Psoas muscle (tissue), 8 donors: ENCODE measurements around the gene LY6G6F. TPM values are rescaled to one million over a fixed set of nuclear protein-coding genes. Genes with fewer than 3 reads are reported as not detected.

Experiments
- ATAC-seq, 4 donors: fragments of 200-7000 bp; cut with Tn5 transposase; one replicate each; pipeline ENCODE4 v1.9.1; 2020; ENCODE audit warnings: moderate library complexity in 3 of 4, mild to moderate bottlenecking in 2 of 4
- DNase-seq, 2 donors: peaks; one replicate each; pipeline ENCODE4 v3.0.0-alpha.2; 2020
- H3K27ac ChIP-seq: fragments of 200-600 bp; one replicate; pipeline ENCODE4 v1.8.0; 2022
- H3K27me3 ChIP-seq, 3 donors: fragments of 200-600 bp in 1 of 3; one replicate each; pipeline versions ENCODE4 v1.6.1 to v1.8.0; 2013 to 2022; ENCODE audit warnings: low read length in 2 of 3, mild to moderate bottlenecking in 2 of 3, moderate library complexity in 1 of 3; ENCODE audit not compliant: insufficient read depth in 3 of 3
- H3K36me3 ChIP-seq, 2 donors: fragments of 200-600 bp in 1 of 2; one replicate each; pipeline versions ENCODE4 v1.6.1 to v1.8.0; 2013 to 2022; ENCODE audit warnings: low read depth in 1 of 2, mild to moderate bottlenecking in 1 of 2, moderate library complexity in 1 of 2; ENCODE audit not compliant: insufficient read depth in 1 of 2
- H3K4me1 ChIP-seq: fragments of 200-600 bp; one replicate; pipeline ENCODE4 v1.8.0; 2022
- H3K4me3 ChIP-seq: fragments of 200-600 bp; one replicate; pipeline ENCODE4 v1.8.0; 2022; ENCODE audit warnings: mild to moderate bottlenecking
- H3K9me3 ChIP-seq: fragments of 200-600 bp; one replicate; pipeline ENCODE4 v1.8.0; 2022
- CTCF ChIP-seq: fragments of 200-600 bp; IDR thresholded peaks from one replicate; pipeline ENCODE4 v1.8.0; 2022; ENCODE audit warnings: antibody characterized with exemption
- WGBS, 3 donors: extraction: QIAGEN DNeasy Blood & Tissue Kit; methylation state at CpG; one replicate each; pipeline versions ENCODE4 v1.1.6 to v1.1.7; 2013; 5-methylcytosine and 5-hydroxymethylcytosine counted together
- intact Hi-C, 2 donors: fragments of 100-400 bp; cut with DNase I; formaldehyde crosslinking; loops; one replicate each; pipeline versions ENCODE4 v1.11.0 to v1.14.2; 2022
- polyA plus RNA-seq, 3 donors: library from polyadenylated mRNA; stranded (reverse); fragments of 200-250 nt; gene quantifications; one replicate each; pipeline ENCODE4 v1.2.3, GENCODE V29; 2013
- total RNA-seq, 4 donors: library from RNA; stranded (reverse); fragmentation: NEBNext Ultra II Directional in 2 of 4; extraction: Animal tissue kit (Norgen Biotek cat#: 25700) in 2 of 4; gene quantifications; one replicate each; pipeline versions ENCODE4 v1.2.1 to v1.2.4, GENCODE V29; 2021 to 2023
- donor health status: healthy with polysubstance abuse.
- donor health status: DM: no; HTN: no; CAD: no; lungs with moderate emphysema.
- donor health status: Bipolar disorder and iron deficiency.
- donor health status: healthy.
- donor health status: DM: yes; HTN: yes; CAD: no.
- donor health status: DM: no; HTN: no; CAD: no.
- donor health status: DM: no; HTN: no; CAD: no.
- donor health status: DM: yes; HTN: yes; CAD: no.

The LY6G6F gene
- total and polyA plus RNA-seq, 7 donors, result 0.05 TPM; not detected in 6

- 15 to 22% (median 18%) methylated on average over 13 of the region's 13 CpGs for WGBS, 3 donors
- H3K9me3 ChIP-seq, result no peaks in the 10 kb centered on the region
- H3K27me3 ChIP-seq, result no peaks in the 10 kb centered on the region
- H3K4me1 ChIP-seq, result peaks cover 51% of the 10 kb centered on the region
- TF ChIP-seq CTCF, result no peak
- peak overlapping the region; percentile 79 for H3K4me3 ChIP-seq
- DNase-seq (no peak), ATAC-seq (peak in 3 of 4 donors; percentile 3 to 16 (median 16))
- peak overlapping the region; percentile 94 for H3K27ac ChIP-seq
- H3K36me3 ChIP-seq, result peaks cover 3 to 48% of the 10 kb centered on the region in 2 donors
- intact Hi-C loops, result loop anchor here in 1 of 2 donors (5.0 kb wide), 1 partner anchor 113 kb away; the partner anchor contains the start of genes ATP6V1G2 and NFKBIL1
Measured at GRCh38 chr6:31659649-31660380, 46.9 kb upstream of the LY6G6F start.

GRCh38 chr6:31660381-31661261 lies 46.0 kb upstream of the LY6G6F start, which contains the start of gene C6orf47:
C6orf47 (minus strand) TSS chr6:31660778; CDS start chr6:31659947, 831 bp downstream.
- 0 to 1% (median 0%) methylated on average over 50 to 52 of the region's 52 CpGs for WGBS, 3 donors

GRCh38 chr6:31661262-31662123 lies 45.2 kb upstream of the LY6G6F start:
- peak overlapping the region; percentile 79 for H3K4me3 ChIP-seq
- H3K27ac ChIP-seq, result peak overlapping the region; percentile 94
- peaks cover 52% of the 10 kb centered on the region for H3K4me1 ChIP-seq
- peaks cover 3 to 36% of the 10 kb centered on the region in 2 donors for H3K36me3 ChIP-seq
- no peak for ATAC-seq
- intact Hi-C loops, result loop anchor here in 1 of 2 donors (5.0 kb wide), 1 partner anchor 114 kb away; the partner anchor contains the start of genes ATP6V1G2 and NFKBIL1
- H3K9me3 ChIP-seq, result no peaks in the 10 kb centered on the region
- H3K27me3 ChIP-seq, result no peaks in the 10 kb centered on the region
- TF ChIP-seq CTCF, result no peak
- no peak for DNase-seq
- WGBS, 3 donors, result 78 to 81% (median 78%) methylated on average over 12 of the region's 12 CpGs

More at GRCh38 chr6:31660381-31661261, 46.0 kb upstream of the LY6G6F start, which contains the start of gene C6orf47:
- Histone ChIP-seq H3K4me1 (peaks cover 51% of the 10 kb centered on the region), H3K27me3 (no peaks in the 10 kb centered on the region), H3K9me3 (no peaks in the 10 kb centered on the region), H3K27ac (peak within 1 kb of the TSS; percentile 94), H3K4me3 (peak within 1 kb of the TSS; percentile 79), H3K36me3 (peaks cover 3 to 43% of the 10 kb centered on the region in 2 donors)
- no peak for TF ChIP-seq CTCF
- intact Hi-C loops, result loop anchor here in 1 of 2 donors (5.0 kb wide), 1 partner anchor 113 kb away; the partner anchor contains the start of genes ATP6V1G2 and NFKBIL1
- DNase-seq (peak; percentile 91), ATAC-seq (peak; percentile 78 to 81 (median 79))

- 89 to 91% (median 90%) methylated on average over 11 to 12 of the region's 12 CpGs for WGBS, 3 donors
- H3K4me1 ChIP-seq, result peaks cover 59% of the 10 kb centered on the region
- intact Hi-C loops, result loop anchor here in 1 of 2 donors (5.0 kb wide), 1 partner anchor 115 kb away; the partner anchor contains the start of genes ATP6V1G2 and NFKBIL1
- no peaks in the 10 kb centered on the region for H3K27me3 ChIP-seq
- peaks cover 3 to 35% of the 10 kb centered on the region in 2 donors for H3K36me3 ChIP-seq
- no peaks in the 10 kb centered on the region for H3K9me3 ChIP-seq
- H3K27ac ChIP-seq, result no peak overlapping the region
- no peak for TF ChIP-seq CTCF
- H3K4me3 ChIP-seq, result no peak overlapping the region
- no peak for ATAC-seq
- DNase-seq, result no peak
Measured at GRCh38 chr6:31662124-31662723, 44.4 kb upstream of the LY6G6F start.
